ENCODE data around the gene SMARCD2. TPM values are rescaled to one million over a fixed set of nuclear protein-coding genes. Genes with fewer than 3 reads are reported as not detected.

Gene SMARCD2
- total RNA-seq, 6 experiments from 2014 or later = 45.9 to 53.5 (median 48.7) TPM

DNA sequence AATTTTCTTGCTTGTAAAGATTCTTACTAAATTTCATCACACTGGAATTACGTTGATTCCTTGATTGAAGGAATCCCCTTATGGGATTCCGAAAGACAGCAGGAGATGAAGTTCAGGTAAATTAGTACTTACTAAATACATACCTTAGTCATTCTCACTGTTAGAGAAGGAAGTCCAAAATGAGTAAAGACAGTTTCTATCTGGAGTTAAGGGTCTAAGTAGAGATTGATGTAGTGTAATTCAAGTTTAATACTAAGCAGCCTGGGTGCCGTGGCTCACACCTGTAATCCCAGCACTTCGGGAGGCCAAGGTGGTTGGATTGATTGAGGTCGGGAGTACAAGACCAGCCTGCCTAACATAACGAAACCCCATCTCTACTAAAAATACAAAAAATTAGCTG is 59.0 kb downstream of the SMARCD2 start:
- Mint-ChIP-seq H3K4me3 (no peak overlapping the region), H3K9me3 (no peaks in the 10 kb centered on the region), H3K27me3 (ENCODE audit: insufficient read depth) (no peaks in the 10 kb centered on the region; the same call in 1 of the 2 replicates), H3K4me1 (ENCODE audit: low read depth) (peaks cover 55% of the 10 kb centered on the region), H3K27ac (peak overlapping the region; percentile 34), H3K36me3 (ENCODE audit: low read depth) (peaks cover 16% of the 10 kb centered on the region)
- no peak for DNase-seq
- no peak for TF ChIP-seq CTCF (IDR thresholded peaks at IDR 0.05)

Other genes with a start within 250 kb of the SMARCD2 start
- 10 to 100 TPM; 26.5 to 32.6 (median 30.9) TPM for gene TACO1, start 241.8 kb downstream of the SMARCD2 start, total RNA-seq (2021; fragmentation: NEBNext Ultra II Directional; extraction: Animal tissue kit (Norgen Biotek cat#: 25700))
- gene MAP3K3, start 220.3 kb downstream of the SMARCD2 start, total RNA-seq (2021; fragmentation: NEBNext Ultra II Directional; extraction: Animal tissue kit (Norgen Biotek cat#: 25700)) = 10 to 100 TPM; 24.2 to 31.5 (median 27.2) TPM
- gene LIMD2, start 142.6 kb downstream of the SMARCD2 start, total RNA-seq (2021; fragmentation: NEBNext Ultra II Directional; extraction: Animal tissue kit (Norgen Biotek cat#: 25700)) = 1 to 10 TPM; 1.7 to 5.8 (median 4.1) TPM
- gene STRADA, start 100.9 kb downstream of the SMARCD2 start, total RNA-seq (2021; fragmentation: NEBNext Ultra II Directional; extraction: Animal tissue kit (Norgen Biotek cat#: 25700)) = 10 to 100 TPM; 18.2 to 24.1 (median 21.6) TPM
- 10 to 100 TPM; 70.5 to 83.2 (median 74.8) TPM for gene CCDC47, start 69.1 kb downstream of the SMARCD2 start, total RNA-seq (2021; fragmentation: NEBNext Ultra II Directional; extraction: Animal tissue kit (Norgen Biotek cat#: 25700))
- gene DDX42, start 68.5 kb downstream of the SMARCD2 start, total RNA-seq (2021; fragmentation: NEBNext Ultra II Directional; extraction: Animal tissue kit (Norgen Biotek cat#: 25700)) = 10 to 100 TPM; 76.2 to 88.4 (median 80.2) TPM
- gene PSMC5, start 15.3 kb downstream of the SMARCD2 start, total RNA-seq (2021; fragmentation: NEBNext Ultra II Directional; extraction: Animal tissue kit (Norgen Biotek cat#: 25700)) = 100 to 1,000 TPM; 156 to 206 (median 179) TPM
- gene FTSJ3, start 15.0 kb downstream of the SMARCD2 start, total RNA-seq (2021; fragmentation: NEBNext Ultra II Directional; extraction: Animal tissue kit (Norgen Biotek cat#: 25700)) = 10 to 100 TPM; 43.2 to 55.1 (median 47.5) TPM
- gene CSH2, start 31.0 kb upstream of the SMARCD2 start, total RNA-seq (2021; fragmentation: NEBNext Ultra II Directional; extraction: Animal tissue kit (Norgen Biotek cat#: 25700)) = not detected
- gene GH2, start 39.3 kb upstream of the SMARCD2 start, total RNA-seq (2021; fragmentation: NEBNext Ultra II Directional; extraction: Animal tissue kit (Norgen Biotek cat#: 25700)) = not detected
- not detected for gene CSH1, start 53.9 kb upstream of the SMARCD2 start, total RNA-seq (2021; fragmentation: NEBNext Ultra II Directional; extraction: Animal tissue kit (Norgen Biotek cat#: 25700))
- not detected for gene CSHL1, start 68.6 kb upstream of the SMARCD2 start, total RNA-seq (2021; fragmentation: NEBNext Ultra II Directional; extraction: Animal tissue kit (Norgen Biotek cat#: 25700))
- gene GH1, start 76.2 kb upstream of the SMARCD2 start, total RNA-seq (2021; fragmentation: NEBNext Ultra II Directional; extraction: Animal tissue kit (Norgen Biotek cat#: 25700)) = not detected
- under 1 TPM in 5 of 6 experiments, not detected in 1; 0.26 to 0.76 (median 0.34) TPM for gene CD79B, start 89.6 kb upstream of the SMARCD2 start, total RNA-seq (2021; fragmentation: NEBNext Ultra II Directional; extraction: Animal tissue kit (Norgen Biotek cat#: 25700))
- gene SCN4A, start 130.2 kb upstream of the SMARCD2 start, total RNA-seq (2021; fragmentation: NEBNext Ultra II Directional; extraction: Animal tissue kit (Norgen Biotek cat#: 25700)) = not detected
- under 1 TPM in 3 of 6 experiments, not detected in 3; 0.17 to 0.27 (median 0.19) TPM for gene PRR29, start 155.7 kb upstream of the SMARCD2 start, total RNA-seq (2021; fragmentation: NEBNext Ultra II Directional; extraction: Animal tissue kit (Norgen Biotek cat#: 25700))
- 1 to 10 TPM in 4 of 6 experiments, under 1 TPM in 2; 0.91 to 2.5 (median 1.3) TPM for gene ICAM2, start 177.9 kb upstream of the SMARCD2 start, total RNA-seq (2021; fragmentation: NEBNext Ultra II Directional; extraction: Animal tissue kit (Norgen Biotek cat#: 25700))